ENCODE measurements around the gene DCAF10. TPM values are rescaled to one million over a fixed set of nuclear protein-coding genes. Genes with fewer than 3 reads are reported as not detected.
"Not testable (repeated sequence)": the region's sequence is repeated elsewhere in the genome, so short reads cannot be mapped to it uniquely, and the experiment has no call there.

DCAF10 gene
- polyA plus RNA-seq (ENCODE audit: insufficient read length in 4 of 4) = 10 to 100 TPM; 27.3 to 37.3 (median 35.7) TPM

GRCh38 chr9:37800631-37801286 lies at the start of gene DCAF10:
TSS of gene DCAF10 (plus strand) at chr9:37800797. CDS start at chr9:37800867, 70 bp downstream.
- DNase-seq (ENCODE audit: low read depth in 4 of 4, low spot score in 2 of 4) = peak; percentile 53 to 80 (median 72)

GRCh38 chr9:37751186-37751585 lies 49.4 kb upstream of the DCAF10 start:
- DNase-seq (ENCODE audit: low read depth in 4 of 4, low spot score in 2 of 4) = no peak

GRCh38 chr9:37751704-37752103 lies 48.9 kb upstream of the DCAF10 start:
- not testable (repeated sequence) for DNase-seq (ENCODE audit: low read depth in 4 of 4, low spot score in 2 of 4)

- DNase-seq (ENCODE audit: low read depth in 4 of 4, low spot score in 2 of 4) = not testable (repeated sequence)
Measured at GRCh38 chr9:37752112-37752511, 48.5 kb upstream of the DCAF10 start.

- no peak for DNase-seq (ENCODE audit: low read depth in 4 of 4, low spot score in 2 of 4)
Measured at GRCh38 chr9:37752642-37753488, 47.7 kb upstream of the DCAF10 start.

GRCh38 chr9:37753489-37754190 lies 47.0 kb upstream of the DCAF10 start, which contains the start of gene TRMT10B:
TSS of gene TRMT10B (plus strand) at chr9:37753805. CDS start at chr9:37761932, 8,127 bp downstream.
- DNase-seq (ENCODE audit: low read depth in 4 of 4, low spot score in 2 of 4) = peak; percentile 53 to 78 (median 63)

- DNase-seq (ENCODE audit: low read depth in 4 of 4, low spot score in 2 of 4) = no peak
Measured at GRCh38 chr9:37758747-37759146, 41.9 kb upstream of the DCAF10 start.

GRCh38 chr9:37760416-37761161 lies 40.0 kb upstream of the DCAF10 start:
- no peak for DNase-seq (ENCODE audit: low read depth in 4 of 4, low spot score in 2 of 4)

- no peak for DNase-seq (ENCODE audit: low read depth in 4 of 4, low spot score in 2 of 4)
Measured at GRCh38 chr9:37761511-37761910, 39.1 kb upstream of the DCAF10 start.

GRCh38 chr9:37765263-37765662 lies 35.3 kb upstream of the DCAF10 start:
- not testable (repeated sequence) for DNase-seq (ENCODE audit: low read depth in 4 of 4, low spot score in 2 of 4)

- no peak for DNase-seq (ENCODE audit: low read depth in 4 of 4, low spot score in 2 of 4)
Measured at GRCh38 chr9:37769306-37769705, 31.3 kb upstream of the DCAF10 start.

- no peak for DNase-seq (ENCODE audit: low read depth in 4 of 4, low spot score in 2 of 4)
Measured at GRCh38 chr9:37769995-37770394, 30.6 kb upstream of the DCAF10 start.

- no peak for DNase-seq (ENCODE audit: low read depth in 4 of 4, low spot score in 2 of 4)
Measured at GRCh38 chr9:37775216-37775919, 25.2 kb upstream of the DCAF10 start.

GRCh38 chr9:37776328-37776727 lies 24.3 kb upstream of the DCAF10 start:
- DNase-seq (ENCODE audit: low read depth in 4 of 4, low spot score in 2 of 4) = no peak

GRCh38 chr9:37778534-37778933 lies 22.1 kb upstream of the DCAF10 start:
- DNase-seq (ENCODE audit: low read depth in 4 of 4, low spot score in 2 of 4) = no peak

GRCh38 chr9:37784291-37784615 lies 16.3 kb upstream of the DCAF10 start:
- DNase-seq (ENCODE audit: low read depth in 4 of 4, low spot score in 2 of 4) = no peak

- DNase-seq (ENCODE audit: low read depth in 4 of 4, low spot score in 2 of 4) = peak; percentile 74 to 85 (median 79)
Measured at GRCh38 chr9:37784616-37785483, 15.7 kb upstream of the DCAF10 start, which contains the start of gene EXOSC3. TSS of gene EXOSC3 (minus strand) at chr9:37785064. CDS start at chr9:37785044, 20 bp downstream.

- DNase-seq (ENCODE audit: low read depth in 4 of 4, low spot score in 2 of 4) = no peak
Measured at GRCh38 chr9:37787059-37787458, 13.5 kb upstream of the DCAF10 start.

GRCh38 chr9:37788332-37788731 lies 12.3 kb upstream of the DCAF10 start:
- DNase-seq (ENCODE audit: low read depth in 4 of 4, low spot score in 2 of 4) = no peak

Measured in left renal cortex interstitium (tissue), 4 donors.